Activated CD8-positive, alpha-beta memory T cell treated with anti-CD3 and anti-CD28 coated beads, Interleukin-2, amount 50 U/mL, for 4 hours (primary cell): ENCODE data around the gene OR5B17.
"Not testable (repeated sequence)": the region's sequence is repeated elsewhere in the genome, so short reads cannot be mapped to it uniquely, and the experiment has no call there.

Experiments used
- DNase-seq: peaks from one replicate; pipeline ENCODE4 v3.0.0-alpha.2; 2020

OR5B17 gene

GRCh38 chr11:58358969-58359368 lies at the start of gene OR5B17:
OR5B17 (minus strand) TSS chr11:58359069; CDS start chr11:58359069, 0 bp downstream.
- DNase-seq, result no peak

- DNase-seq, result no peak
Observed at GRCh38 chr11:58406774-58407173, 47.9 kb upstream of the OR5B17 start, which contains the start of gene OR5B3. OR5B3 (minus strand) TSS chr11:58406874; CDS start chr11:58403409, 3,465 bp downstream.

GRCh38 chr11:58399622-58400021 lies 40.8 kb upstream of the OR5B17 start:
- DNase-seq, result not testable (repeated sequence)

GRCh38 chr11:58395581-58395980 lies 36.7 kb upstream of the OR5B17 start:
- DNase-seq, result no peak

GRCh38 chr11:58394195-58394594 lies 35.3 kb upstream of the OR5B17 start:
- DNase-seq, result no peak

GRCh38 chr11:58392746-58393145 lies 33.9 kb upstream of the OR5B17 start:
- DNase-seq, result no peak

- DNase-seq, result no peak
Observed at GRCh38 chr11:58391879-58392278, 33.0 kb upstream of the OR5B17 start.

GRCh38 chr11:58390551-58391063 lies 31.7 kb upstream of the OR5B17 start:
- no peak for DNase-seq

GRCh38 chr11:58354727-58355126 lies 4.1 kb downstream of the OR5B17 start:
- DNase-seq, result no peak

- no peak for DNase-seq
Observed at GRCh38 chr11:58345204-58345603, 13.7 kb downstream of the OR5B17 start.

- no peak for DNase-seq
Observed at GRCh38 chr11:58334708-58335107, 24.2 kb downstream of the OR5B17 start.

- no peak for DNase-seq
Observed at GRCh38 chr11:58330861-58331260, 28.0 kb downstream of the OR5B17 start.

GRCh38 chr11:58318532-58318931 lies 40.3 kb downstream of the OR5B17 start:
- DNase-seq, result no peak

GRCh38 chr11:58316142-58316541 lies 42.7 kb downstream of the OR5B17 start:
- DNase-seq, result no peak
